Neural progenitor cell (in vitro differentiated cells): ENCODE measurements around the gene TAF15.

Source experiments
- CTCF ChIP-seq: fragments of 200-600 bp; sonication (generic); IDR thresholded peaks from 2 replicates; pipeline ENCODE4 v1.5.1; 2017; ENCODE audit warnings: antibody characterized with exemption, mild to moderate bottlenecking
- EZH2 ChIP-seq: fragments of 200-600 bp; sonication (generic); IDR thresholded peaks from 2 replicates; pipeline ENCODE4 v1.6.1; 2017; ENCODE audit warnings: antibody characterized with exemption, mild to moderate bottlenecking, moderate library complexity
- EZH2phosphoT487 ChIP-seq: fragments of 200-600 bp; sonication (generic); IDR thresholded peaks from 2 replicates; pipeline ENCODE4 v1.6.1; 2017; ENCODE audit warnings: antibody characterized with exemption

GRCh38 chr17:35793257-35793656 lies 16.0 kb upstream of the TAF15 start:
- TF ChIP-seq CTCF (no peak), EZH2 (no peak), EZH2phosphoT487 (no peak)
